Measurements from ENCODE around the gene MTUS2.

The MTUS2 gene

GRCh38 chr13:28820099-28821051 is at the start of gene MTUS2:
TSS of gene MTUS2 (plus strand) at chr13:28820339.
- no peak for TF ChIP-seq CTCF (IDR thresholded peaks at IDR 0.05; ENCODE audit: extremely low read depth, missing control alignments)
- DNase-seq (ENCODE audit: low spot score) = no peak

DNA sequence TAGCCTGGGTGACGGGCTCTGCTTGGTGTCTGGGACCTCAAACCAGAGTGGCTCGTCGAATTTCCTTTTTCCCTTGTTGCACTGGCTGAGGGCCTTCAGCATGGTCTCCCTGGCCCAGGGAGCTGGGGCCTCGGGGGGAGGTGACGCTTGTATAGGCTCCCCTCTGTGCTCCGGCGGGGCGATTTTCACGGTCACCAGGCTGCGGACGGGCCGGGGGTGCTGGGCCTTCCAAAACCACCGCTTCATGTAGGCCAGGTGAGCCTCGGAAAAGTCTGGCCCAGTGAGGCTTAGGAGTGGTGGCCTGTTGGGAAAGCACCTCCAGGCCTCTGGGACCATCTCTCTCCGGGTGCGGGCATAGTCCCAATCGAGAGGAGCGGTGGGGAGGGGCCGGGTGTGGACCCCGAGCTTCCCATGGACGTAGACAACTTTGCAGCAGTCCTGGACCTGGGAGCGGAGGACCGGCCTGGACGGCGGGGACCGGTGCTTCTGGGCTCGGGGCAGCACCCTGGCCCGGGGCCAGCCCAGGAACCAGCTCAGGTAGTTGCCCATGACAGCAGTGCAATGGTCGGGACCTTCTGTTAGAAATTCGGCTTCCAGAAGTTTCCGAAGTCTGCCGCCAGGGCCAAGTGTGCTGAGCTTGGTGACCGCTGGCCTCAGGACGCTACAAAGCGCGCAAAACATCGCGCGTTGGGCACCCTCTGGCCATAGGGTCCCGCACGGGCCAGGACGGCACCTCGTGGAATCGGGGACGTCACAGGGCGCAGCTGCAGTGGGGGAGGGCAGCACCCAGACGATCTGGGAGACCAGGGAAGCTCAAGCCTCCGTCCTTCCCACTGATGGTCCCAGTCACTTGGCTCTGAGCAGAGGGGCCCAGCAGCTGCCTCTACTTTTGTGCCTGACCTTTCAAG is 41.6 kb upstream of the MTUS2 start:
- TF ChIP-seq CTCF (IDR thresholded peaks at IDR 0.05; ENCODE audit: extremely low read depth, missing control alignments) = no peak
- DNase-seq (ENCODE audit: low spot score) = no peak

DNA sequence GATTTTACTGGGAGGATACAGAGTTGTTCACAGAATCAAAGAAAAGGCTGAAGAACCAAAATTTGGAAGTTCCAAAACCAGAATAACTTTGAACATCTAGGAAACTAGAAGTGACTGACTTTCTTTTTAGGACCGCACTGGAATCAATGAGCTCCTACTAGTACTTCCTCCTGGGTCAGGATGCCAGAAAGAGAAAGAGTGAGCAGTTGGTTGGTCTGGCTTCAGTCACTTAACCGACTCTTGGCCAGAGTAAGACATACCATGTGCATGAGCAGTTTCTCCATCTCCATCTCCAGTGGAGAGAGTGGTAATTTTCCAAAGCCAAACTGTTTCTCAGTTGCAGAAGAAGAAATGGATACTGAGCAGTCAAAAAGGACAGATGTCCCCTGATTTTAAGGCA is 27.1 kb upstream of the MTUS2 start:
- no peak for TF ChIP-seq CTCF (IDR thresholded peaks at IDR 0.05; ENCODE audit: extremely low read depth, missing control alignments)
- DNase-seq (ENCODE audit: low spot score) = no peak

DNA sequence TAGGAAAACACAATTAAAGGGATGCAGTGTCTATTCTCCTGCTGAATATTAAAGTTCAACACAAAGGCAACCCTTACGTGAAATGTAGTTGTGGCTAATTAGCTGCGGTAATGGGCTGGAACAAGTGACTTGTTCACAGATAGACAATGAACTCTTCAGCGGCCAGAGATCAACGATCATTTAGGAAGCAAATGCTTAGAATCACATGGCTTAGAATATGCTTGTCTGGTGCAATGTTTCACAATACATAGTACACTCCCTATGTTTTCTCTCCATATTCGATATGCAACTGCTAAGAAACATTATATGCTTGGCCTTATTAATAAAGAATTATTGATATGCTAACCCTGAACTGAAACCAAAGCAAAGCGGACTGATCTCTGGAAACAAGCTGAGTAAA is 25.7 kb upstream of the MTUS2 start:
- TF ChIP-seq CTCF (IDR thresholded peaks at IDR 0.05; ENCODE audit: extremely low read depth, missing control alignments) = no peak
- DNase-seq (ENCODE audit: low spot score) = no peak

- no peak for TF ChIP-seq CTCF (IDR thresholded peaks at IDR 0.05; ENCODE audit: extremely low read depth, missing control alignments)
- DNase-seq (ENCODE audit: low spot score) = no peak
Measured at GRCh38 chr13:28796938-28797257, 23.2 kb upstream of the MTUS2 start.

DNA sequence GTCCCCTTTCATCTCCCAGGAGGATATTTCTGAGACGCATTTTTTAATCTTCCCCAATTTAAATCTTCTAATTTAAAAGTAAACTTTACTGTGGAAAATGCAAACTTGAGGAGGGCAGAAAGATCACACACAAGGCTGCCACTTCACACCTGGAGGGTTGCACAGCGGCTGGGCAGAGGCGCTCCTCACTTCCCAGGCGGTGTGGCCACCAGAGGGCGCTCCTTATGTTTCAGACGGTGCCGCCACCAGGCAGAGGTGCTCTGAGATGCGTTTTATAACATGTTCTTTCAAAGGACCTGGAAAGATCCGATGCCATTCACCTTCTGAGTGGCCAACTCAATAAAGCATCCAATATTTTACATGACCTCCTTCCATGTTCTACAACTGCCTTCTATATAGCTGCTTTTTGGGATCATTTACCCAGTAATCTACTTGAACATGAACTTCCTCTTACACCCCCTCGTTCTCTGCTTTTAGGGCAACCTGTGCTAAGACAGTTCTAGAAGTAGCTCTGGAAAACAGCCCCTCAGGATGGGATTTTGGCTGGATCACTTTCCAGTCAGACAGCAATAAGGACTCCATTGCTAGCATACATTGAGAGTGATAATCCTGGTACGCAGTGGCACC is 14.8 kb upstream of the MTUS2 start:
- peak; percentile 24 for TF ChIP-seq CTCF (IDR thresholded peaks at IDR 0.05; ENCODE audit: extremely low read depth, missing control alignments)
- no peak for DNase-seq (ENCODE audit: low spot score)
